ENCODE results near the gene HEATR3. TPM values are rescaled to one million over a fixed set of nuclear protein-coding genes. Genes with fewer than 3 reads are reported as not detected.

The HEATR3 gene
- total RNA-seq, 2 experiments from 2014 or later = 17.6 to 18.6 TPM

Other genes starting within 250 kb of the HEATR3 start
- not detected for gene ZNF423, start 209.9 kb upstream of the HEATR3 start, total RNA-seq
- gene CNEP1R1, start 40.7 kb upstream of the HEATR3 start, total RNA-seq = 10 to 100 TPM; 23.9 to 24.5 TPM
- gene TENT4B, start 87.3 kb downstream of the HEATR3 start, total RNA-seq = 10 to 100 TPM; 14.4 to 14.8 TPM
- 100 to 1,000 TPM in 1 of 2 experiments, 10 to 100 TPM in 1; 100.0 to 107 TPM for gene ADCY7, start 200.6 kb downstream of the HEATR3 start, total RNA-seq

All from activated CD4-positive, alpha-beta memory T cell treated with anti-CD3 and anti-CD28 coated beads for 36 hours (primary cell).